Endothelial cell of umbilical vein (primary cell): ENCODE results near the gene CDCP1. TPM values are rescaled to one million over a fixed set of nuclear protein-coding genes. Genes with fewer than 3 reads are reported as not detected.

Experiments
- BruUV-seq: library from RNA; stranded (reverse); fragments of 400-500 nt; replicated peaks from 2 replicates; lab custom pipeline; 2021; lab: Mats Ljungman, UMichigan
- CTCF ChIA-PET: fragments of 300-600, 350-600 bp; sonication (Branson Sonifier 250); formaldehyde crosslinking; loops from one replicate; lab custom pipeline; 2021; ENCODE audit warnings: antibody characterized with exemption, inconsistent platforms; lab: Charles Lee
- POLR2A ChIA-PET: fragments of 300-600, 350-600 bp; sonication (Branson Sonifier 250); formaldehyde crosslinking; loops from one replicate; lab custom pipeline; 2021; ENCODE audit warnings: antibody characterized with exemption, inconsistent platforms; lab: Charles Lee
- DNase-seq: peaks from one replicate; pipeline ENCODE4 v3.0.0-alpha.2; 2011; ENCODE audit warnings: low read depth, low spot score
- FAIRE-seq: peaks from 2 replicates; lab custom pipeline; 2011; peaks lifted over from hg19 to GRCh38; lab: Jason Lieb, UNC
- H2AFZ ChIP-seq: 2 replicates; pipeline ENCODE4 v1.6.0; 2012; ENCODE audit warnings: low read depth, low read length, control low read depth, inconsistent platforms
- H3K27ac ChIP-seq: 2 replicates; pipeline ENCODE4 v1.5.1; 2011; ENCODE audit warnings: low read depth, mild to moderate bottlenecking, control low read depth, low read length, moderate library complexity; ENCODE audit not compliant: insufficient read depth
- H3K27me3 ChIP-seq, 2 experiments: 2 replicates each; pipeline versions ENCODE4 v1.6.0 to v1.6.1; 2011; ENCODE audit warnings: low read length in 2 of 2, mixed read lengths in 1 of 2; ENCODE audit not compliant: control insufficient read depth in 2 of 2, insufficient read depth in 2 of 2
- H3K36me3 ChIP-seq, 2 experiments: 2 replicates in 1 of 2; 3 replicates in 1 of 2; pipeline ENCODE4 v1.5.1; 2011; ENCODE audit warnings: low read length in 2 of 2, mild to moderate bottlenecking in 1 of 2, moderate library complexity in 1 of 2; ENCODE audit not compliant: control insufficient read depth in 2 of 2, insufficient read depth in 2 of 2; ENCODE audit errors: extremely low read depth in 1 of 2
- H3K4me1 ChIP-seq: 3 replicates; pipeline ENCODE4 v1.5.1; 2011; ENCODE audit warnings: mild to moderate bottlenecking, low read length; ENCODE audit not compliant: control insufficient read depth, insufficient read depth; ENCODE audit errors: extremely low read depth
- H3K4me2 ChIP-seq: 2 replicates; pipeline ENCODE4 v1.6.1; 2011; ENCODE audit warnings: low read length, control low read depth, mixed read lengths; ENCODE audit not compliant: insufficient read depth
- H3K4me3 ChIP-seq, 3 experiments: fragments of 200-600 bp in 1 of 3; sonication (generic), shearing (Covaris generic) in 1 of 3; replicated peaks in 1 of 3; 2 replicates each; pipeline ENCODE4 v1.5.1; 2011 to 2016; ENCODE audit warnings: control low read depth in 3 of 3, low read length in 3 of 3, mild to moderate bottlenecking in 2 of 3, inconsistent platforms in 1 of 3, low read depth in 1 of 3, moderate library complexity in 1 of 3; ENCODE audit not compliant: insufficient read depth in 1 of 3
- H3K79me2 ChIP-seq: 2 replicates; pipeline ENCODE4 v1.6.0; 2012; ENCODE audit warnings: low read length, inconsistent platforms; ENCODE audit not compliant: control insufficient read depth, insufficient read depth
- H3K9ac ChIP-seq: replicated peaks from 2 replicates; pipeline ENCODE3; 2011; ENCODE audit warnings: low read length, control low read depth; ENCODE audit not compliant: insufficient read depth; ENCODE audit errors: extremely low read depth
- H3K9me1 ChIP-seq: replicated peaks from 3 replicates; pipeline ENCODE4 v1.6.0; 2011; ENCODE audit warnings: mild to moderate bottlenecking, low read length; ENCODE audit not compliant: control insufficient read depth, insufficient read depth; ENCODE audit errors: extremely low read depth
- H3K9me3 ChIP-seq: replicated peaks from 2 replicates; pipeline ENCODE4 v1.5.1; 2012; ENCODE audit warnings: low read length, inconsistent platforms; ENCODE audit not compliant: control insufficient read depth, insufficient read depth
- H4K20me1 ChIP-seq: replicated peaks from 2 replicates; pipeline ENCODE3; 2011; ENCODE audit warnings: mild to moderate bottlenecking, low read length; ENCODE audit not compliant: control insufficient read depth, insufficient read depth; ENCODE audit errors: extremely low read depth
- EZH2 ChIP-seq: IDR thresholded peaks from 2 replicates; pipeline ENCODE4 v1.6.1; 2012; ENCODE audit warnings: borderline replicate concordance, low read depth, mild to moderate bottlenecking, moderate library complexity, low read length, inconsistent platforms; ENCODE audit not compliant: severe bottlenecking
- FOS ChIP-seq: IDR thresholded peaks from 2 replicates; pipeline ENCODE4 v1.6.1; 2011; ENCODE audit warnings: mild to moderate bottlenecking, low read length, moderate library complexity, borderline replicate concordance; ENCODE audit not compliant: insufficient read depth
- GATA2 ChIP-seq: IDR thresholded peaks from 2 replicates; pipeline ENCODE4 v1.7.0; 2011; ENCODE audit warnings: low read depth, mild to moderate bottlenecking, moderate library complexity, mixed read lengths, low read length; ENCODE audit not compliant: insufficient read length, insufficient read depth
- JUN ChIP-seq: IDR thresholded peaks from 2 replicates; pipeline ENCODE4 v1.6.1; 2011; ENCODE audit warnings: borderline replicate concordance, low read depth; ENCODE audit not compliant: insufficient read length, insufficient read depth
- MYC ChIP-seq: IDR thresholded peaks from one replicate; pipeline ENCODE4 v1.6.1; 2011; ENCODE audit warnings: mild to moderate bottlenecking, low read depth, low read length
- POLR2A ChIP-seq: IDR thresholded peaks from 2 replicates; pipeline ENCODE4 v1.6.1; 2012; ENCODE audit warnings: low read depth, mild to moderate bottlenecking, control low read depth, low read length
- POLR2AphosphoS5 ChIP-seq: IDR thresholded peaks from 2 replicates; pipeline ENCODE4 v1.6.1; 2012; ENCODE audit warnings: low read depth, mild to moderate bottlenecking, control low read depth, low read length, moderate library complexity; ENCODE audit not compliant: insufficient read depth
- dilution Hi-C: fragments of 300-500 bp; cut with MboI; formaldehyde crosslinking; loops from one replicate; pipeline ENCODE4 v1.15.0; 2019; ENCODE audit warnings: low sequenced_read_pairs; ENCODE audit not compliant: extremely low pct_ligation_motif_present
- intact Hi-C: fragments of 100-400 bp; cut with micrococcal nuclease; formaldehyde crosslinking; loops from one replicate; pipeline ENCODE4 v1.10.0; 2022
- polyA plus RNA-seq, 4 experiments: library from polyadenylated mRNA; depleted of rRNA in 3 of 4; stranded (reverse) in 3 of 4; unstranded in 1 of 4; fragments of >200 nt; gene quantifications; 2 replicates each; pipeline versions ENCODE4 v1.2.1 to v1.2.3, GENCODE V29; 2011 to 2012; ENCODE audit warnings: missing spikeins in 1 of 4
- total RNA-seq: library from RNA; stranded (reverse); gene quantifications from 2 replicates; pipeline ENCODE4 v1.2.3, GENCODE V29; 2021
- TF ChIP-seq, protein P1 (sequence below): IDR thresholded peaks from 2 replicates; pipeline ENCODE4 v1.6.1; 2011; ENCODE audit not compliant: insufficient read depth, insufficient read length
- TF ChIP-seq, protein P2 (sequence below), 2 donors: IDR thresholded peaks; 1 replicate in 1 of 2; 2 replicates in 1 of 2; pipeline ENCODE4 v1.5.1; 2011; ENCODE audit warnings: low read length in 2 of 2, mild to moderate bottlenecking in 2 of 2, moderate library complexity in 2 of 2, control low read depth in 1 of 2, inconsistent platforms in 1 of 2, low read depth in 1 of 2; ENCODE audit not compliant: insufficient read depth in 1 of 2; ENCODE audit errors: extremely low read depth in 1 of 2

The CDCP1 gene
- total and polyA plus RNA-seq, 2 donors (not counting 3 experiments of a cell fraction or from before 2014, with no cell fraction given): 0.01 to 0.22 TPM

DNA sequence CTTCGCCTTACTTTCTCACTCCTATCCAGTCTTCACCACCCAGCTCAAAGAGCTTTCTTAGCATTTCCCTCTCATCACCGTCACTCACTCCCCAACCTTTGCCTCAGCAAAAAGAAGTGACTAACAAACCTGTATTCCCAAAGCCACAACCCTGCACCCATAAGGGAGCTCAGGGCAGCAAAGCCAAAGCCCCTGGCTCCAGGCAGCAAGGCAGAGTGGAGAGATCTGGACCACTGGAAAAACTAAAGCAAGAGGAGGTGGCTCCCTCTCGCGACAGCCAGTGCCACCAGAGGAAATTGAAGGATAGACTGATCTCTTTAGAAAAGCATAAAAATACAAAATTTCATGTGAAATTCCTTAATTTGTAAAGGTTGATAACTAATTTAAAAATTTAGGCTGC is 25.1 kb upstream of the CDCP1 start:
- Histone ChIP-seq H3K4me1 (peaks cover 20% of the 10 kb centered on the region), H3K27ac (no peak overlapping the region), H3K4me3 (no peak overlapping the region), H2AFZ (no peak overlapping the region), H3K79me2 (no peaks in the 10 kb centered on the region), H3K27me3 (no peaks in the 10 kb centered on the region), H3K9me3 (no peaks in the 10 kb centered on the region), H4K20me1 (no peaks in the 10 kb centered on the region), H3K36me3 (no peaks in the 10 kb centered on the region), H3K4me2 (no peak overlapping the region), H3K9me1 (no peaks in the 10 kb centered on the region), H3K9ac (no peak overlapping the region)
- no TSS peak for BruUV-seq
- dilution Hi-C loops: no loop called here
- TF ChIP-seq, protein P1, sequence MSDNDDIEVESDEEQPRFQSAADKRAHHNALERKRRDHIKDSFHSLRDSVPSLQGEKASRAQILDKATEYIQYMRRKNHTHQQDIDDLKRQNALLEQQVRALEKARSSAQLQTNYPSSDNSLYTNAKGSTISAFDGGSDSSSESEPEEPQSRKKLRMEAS: no peak
- TF ChIP-seq, protein P2, sequence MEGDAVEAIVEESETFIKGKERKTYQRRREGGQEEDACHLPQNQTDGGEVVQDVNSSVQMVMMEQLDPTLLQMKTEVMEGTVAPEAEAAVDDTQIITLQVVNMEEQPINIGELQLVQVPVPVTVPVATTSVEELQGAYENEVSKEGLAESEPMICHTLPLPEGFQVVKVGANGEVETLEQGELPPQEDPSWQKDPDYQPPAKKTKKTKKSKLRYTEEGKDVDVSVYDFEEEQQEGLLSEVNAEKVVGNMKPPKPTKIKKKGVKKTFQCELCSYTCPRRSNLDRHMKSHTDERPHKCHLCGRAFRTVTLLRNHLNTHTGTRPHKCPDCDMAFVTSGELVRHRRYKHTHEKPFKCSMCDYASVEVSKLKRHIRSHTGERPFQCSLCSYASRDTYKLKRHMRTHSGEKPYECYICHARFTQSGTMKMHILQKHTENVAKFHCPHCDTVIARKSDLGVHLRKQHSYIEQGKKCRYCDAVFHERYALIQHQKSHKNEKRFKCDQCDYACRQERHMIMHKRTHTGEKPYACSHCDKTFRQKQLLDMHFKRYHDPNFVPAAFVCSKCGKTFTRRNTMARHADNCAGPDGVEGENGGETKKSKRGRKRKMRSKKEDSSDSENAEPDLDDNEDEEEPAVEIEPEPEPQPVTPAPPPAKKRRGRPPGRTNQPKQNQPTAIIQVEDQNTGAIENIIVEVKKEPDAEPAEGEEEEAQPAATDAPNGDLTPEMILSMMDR (IDR thresholded peaks at IDR 0.05; ENCODE audit: extremely low read depth in 1 of 2, insufficient read depth in 1 of 2, low read depth in 1 of 2, low read length in 2 of 2): no peak
- TF ChIP-seq POLR2AphosphoS5 (no peak), GATA2 (no peak), JUN (no peak), POLR2A (no peak), MYC (no peak), EZH2 (no peak), FOS (no peak)
- ChIA-PET CTCF (interaction anchor here (1.5 to 2.2 kb wide), 2 partner anchors 39 to 130 kb away, joined by 5 to 10 read pairs; no protein-coding TSS in a partner anchor), POLR2A (no interaction called here)
- DNase-seq (no peak), FAIRE-seq (no peak)
- intact Hi-C loops: no loop called here
